ENCODE measurements around the gene RMI2.

The RMI2 gene

GRCh38 chr16:11310634-11310977 is 34.7 kb upstream of the RMI2 start:
- DNase-seq (ENCODE audit: low read depth): no peak

- DNase-seq (ENCODE audit: low read depth): no peak
These were observed 34.2 kb upstream of the RMI2 start for GRCh38 chr16:11310997-11311561.

DNA sequence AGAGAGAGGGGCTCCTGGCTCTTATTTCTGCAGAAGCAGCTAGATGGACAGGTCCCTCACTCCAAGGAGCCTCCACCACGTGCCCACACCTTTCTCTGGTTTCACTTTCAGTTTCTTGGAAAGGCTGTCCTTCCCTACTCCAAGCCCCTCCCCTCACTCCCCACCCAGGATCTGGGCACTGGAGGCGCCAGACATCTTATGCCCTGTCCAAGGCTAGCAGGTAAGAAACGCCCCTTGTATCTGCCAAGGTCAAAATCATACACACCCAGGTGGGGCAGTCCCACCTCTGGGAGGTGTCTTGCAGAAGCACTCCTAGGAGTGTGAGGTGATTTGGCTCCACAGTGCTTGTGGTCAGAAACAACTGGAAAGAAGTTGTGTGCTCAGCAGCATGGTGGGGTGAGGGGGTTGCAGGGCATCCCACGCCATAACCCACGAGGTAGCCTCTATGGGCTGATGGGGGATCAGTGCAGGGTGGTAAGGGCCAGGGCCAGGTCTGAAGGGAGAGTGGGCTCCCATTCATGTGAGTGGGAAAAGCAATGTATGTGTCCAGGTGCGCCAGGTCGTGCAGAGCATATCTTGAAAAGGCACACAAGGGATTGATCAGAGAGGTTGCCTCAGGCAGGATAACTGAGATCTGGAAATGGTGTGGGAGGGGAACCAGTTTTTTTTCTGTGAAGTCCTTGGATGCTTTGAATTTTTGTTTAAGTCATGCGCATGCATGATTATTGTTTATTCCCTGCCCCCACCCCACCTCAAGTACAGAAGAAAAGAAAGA is 32.4 kb upstream of the RMI2 start:
- DNase-seq (ENCODE audit: low read depth): no peak

DNA sequence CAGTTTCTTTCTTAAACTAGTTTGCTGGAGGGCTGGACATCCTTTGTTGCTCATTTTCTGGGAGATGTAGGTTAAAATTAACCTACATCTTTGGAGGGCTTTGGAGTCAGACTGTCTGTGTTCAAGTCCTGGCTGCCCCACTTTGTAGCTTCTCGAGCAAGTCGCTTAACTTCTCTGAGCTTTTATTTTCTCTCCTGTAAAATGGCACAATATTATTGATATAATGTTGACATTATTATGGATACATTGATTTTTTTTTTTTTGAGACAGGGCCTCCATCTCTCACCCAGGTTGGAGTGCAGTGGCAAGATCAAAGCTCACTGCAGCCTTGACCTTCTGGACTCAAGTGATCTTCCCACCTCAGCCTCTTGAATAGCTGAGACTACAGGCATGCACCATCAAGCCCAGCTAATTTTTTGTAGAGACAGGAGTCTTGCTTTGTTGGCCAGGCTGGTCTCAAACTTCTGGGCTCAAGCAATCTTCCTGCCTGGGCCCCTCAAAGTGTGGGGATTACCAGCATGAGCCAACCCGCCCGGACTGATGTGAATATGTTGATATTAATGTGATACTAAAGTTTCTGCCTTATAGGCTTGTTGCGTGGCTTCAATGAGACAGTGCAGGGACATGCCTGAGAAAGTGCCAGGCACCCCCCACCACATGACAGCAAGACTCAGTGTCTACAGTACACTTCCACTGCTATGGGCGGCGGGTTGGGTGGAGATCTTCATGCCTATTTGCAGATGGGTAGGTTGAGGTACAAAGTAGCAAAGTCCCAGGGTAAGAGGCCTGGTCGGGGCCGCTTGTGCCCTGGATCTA is 31.6 kb upstream of the RMI2 start:
- no peak for DNase-seq (ENCODE audit: low read depth)

GRCh38 chr16:11314309-11314894 is 30.9 kb upstream of the RMI2 start:
- no peak for DNase-seq (ENCODE audit: low read depth)

DNA sequence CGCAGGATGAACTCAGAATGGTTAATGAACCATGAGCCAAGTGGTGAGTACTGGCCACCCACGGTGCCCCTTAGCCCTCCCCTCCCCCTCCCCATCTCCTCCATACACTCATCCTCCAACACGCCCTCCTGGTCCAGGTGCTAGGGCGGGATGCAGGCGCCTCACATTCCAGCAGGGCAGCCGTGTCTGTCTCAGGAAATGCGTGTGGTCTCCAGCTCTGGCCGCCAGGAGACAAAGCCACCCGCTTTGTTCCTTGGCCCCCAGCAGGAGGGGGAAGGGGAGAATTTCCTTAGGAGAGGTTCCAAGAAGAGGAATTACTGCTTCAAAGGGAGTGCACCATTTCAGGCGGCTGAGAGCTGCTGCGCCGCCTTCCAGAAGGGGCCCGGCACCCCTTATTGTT is 29.7 kb upstream of the RMI2 start:
- no peak for DNase-seq (ENCODE audit: low read depth)

- no peak for DNase-seq (ENCODE audit: low read depth)
These were observed 28.8 kb upstream of the RMI2 start for GRCh38 chr16:11316331-11317015.

GRCh38 chr16:11318817-11319216 is 26.4 kb upstream of the RMI2 start:
- no peak for DNase-seq (ENCODE audit: low read depth)

GRCh38 chr16:11319529-11320146 is 25.6 kb upstream of the RMI2 start:
- DNase-seq (ENCODE audit: low read depth): no peak

DNA sequence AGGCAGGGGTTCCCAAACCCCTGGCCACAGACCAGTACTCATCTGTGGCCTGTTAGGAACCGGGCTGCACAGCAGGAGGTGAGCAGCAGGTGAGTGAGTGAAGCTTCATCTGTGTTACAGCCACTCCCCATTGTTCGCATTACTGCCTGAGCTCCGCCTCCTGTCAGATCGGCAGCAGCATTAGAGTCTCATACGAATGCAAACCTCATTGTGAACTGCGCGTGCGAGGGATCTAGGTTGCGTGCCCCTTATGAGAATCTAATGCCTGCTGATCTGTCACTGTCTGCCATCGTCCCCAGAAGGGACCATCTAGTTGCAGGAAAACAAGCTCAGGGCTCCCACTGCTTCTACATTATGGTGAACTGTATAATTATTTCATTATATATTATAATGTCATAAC is 25.1 kb upstream of the RMI2 start:
- no peak for DNase-seq (ENCODE audit: low read depth)

DNA sequence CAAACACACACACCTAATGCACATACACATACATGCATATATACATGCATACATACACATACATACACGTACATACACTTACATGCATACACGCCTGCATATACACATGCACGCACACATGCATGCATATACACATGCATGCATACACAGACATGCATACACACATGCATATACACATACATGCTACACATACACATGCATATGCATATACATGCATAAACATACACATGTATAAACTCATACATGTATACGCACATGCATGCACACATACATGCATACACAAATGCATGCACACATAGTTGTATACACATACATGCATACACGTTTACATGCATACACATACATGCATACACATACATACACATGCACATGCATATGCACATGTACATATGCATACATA is 23.6 kb upstream of the RMI2 start:
- no peak for DNase-seq (ENCODE audit: low read depth)

DNA sequence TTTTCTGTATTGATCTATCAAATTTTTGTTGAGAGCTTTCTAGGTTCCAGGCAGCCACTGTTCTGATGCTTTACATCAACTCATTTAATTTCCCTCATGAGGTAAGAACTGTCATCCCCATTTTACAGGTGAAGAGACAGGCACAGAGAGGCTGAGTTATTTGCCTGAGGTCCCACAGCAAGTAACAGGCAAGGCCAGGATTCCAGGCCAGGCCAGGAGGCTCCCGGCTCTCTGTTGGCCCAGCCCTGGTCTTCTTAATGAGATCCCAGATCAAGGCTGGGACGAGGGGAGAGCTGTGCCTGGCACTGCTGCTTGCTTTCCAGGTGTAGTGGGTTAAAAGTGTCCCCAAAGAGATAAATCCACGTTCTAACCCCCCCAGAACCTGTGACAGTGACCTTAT is 22.4 kb upstream of the RMI2 start:
- DNase-seq (ENCODE audit: low read depth): no peak

- DNase-seq (ENCODE audit: low read depth): no peak
These were observed 21.5 kb upstream of the RMI2 start for GRCh38 chr16:11323551-11324336.

- DNase-seq (ENCODE audit: low read depth): no peak
These were observed 19.7 kb upstream of the RMI2 start for GRCh38 chr16:11325404-11326083.

DNA sequence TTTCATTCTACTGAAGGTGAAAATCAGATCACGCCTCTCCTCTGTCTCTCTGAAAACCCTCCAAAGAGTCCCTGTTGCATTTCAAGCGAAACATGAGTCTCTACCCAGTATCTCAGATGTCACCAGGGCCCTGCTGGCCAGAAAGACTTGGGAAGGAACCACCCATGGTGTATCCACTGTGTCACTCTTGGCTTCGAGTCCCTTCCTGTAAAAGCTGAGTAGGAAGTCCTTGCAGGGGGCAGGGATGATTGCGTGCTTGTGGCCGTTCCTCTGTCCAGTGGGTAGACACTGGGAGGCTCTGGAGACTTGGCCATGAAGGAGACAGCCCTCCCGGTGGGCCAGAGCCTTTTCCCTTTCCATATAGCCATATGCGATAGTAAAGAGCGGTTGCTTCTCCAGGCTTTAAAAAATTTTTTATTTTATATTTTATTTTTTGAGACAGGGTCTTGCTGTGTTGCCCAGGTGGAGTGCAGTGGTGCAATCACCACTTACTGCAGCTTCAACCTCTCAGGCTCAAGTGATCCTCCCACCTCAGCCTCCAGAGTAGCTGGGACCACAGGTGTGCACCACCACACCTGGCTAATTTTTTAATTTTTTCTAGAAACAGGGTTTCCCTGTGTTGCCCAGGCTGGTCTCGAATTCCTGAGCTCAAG is 19.0 kb upstream of the RMI2 start:
- no peak for DNase-seq (ENCODE audit: low read depth)

DNA sequence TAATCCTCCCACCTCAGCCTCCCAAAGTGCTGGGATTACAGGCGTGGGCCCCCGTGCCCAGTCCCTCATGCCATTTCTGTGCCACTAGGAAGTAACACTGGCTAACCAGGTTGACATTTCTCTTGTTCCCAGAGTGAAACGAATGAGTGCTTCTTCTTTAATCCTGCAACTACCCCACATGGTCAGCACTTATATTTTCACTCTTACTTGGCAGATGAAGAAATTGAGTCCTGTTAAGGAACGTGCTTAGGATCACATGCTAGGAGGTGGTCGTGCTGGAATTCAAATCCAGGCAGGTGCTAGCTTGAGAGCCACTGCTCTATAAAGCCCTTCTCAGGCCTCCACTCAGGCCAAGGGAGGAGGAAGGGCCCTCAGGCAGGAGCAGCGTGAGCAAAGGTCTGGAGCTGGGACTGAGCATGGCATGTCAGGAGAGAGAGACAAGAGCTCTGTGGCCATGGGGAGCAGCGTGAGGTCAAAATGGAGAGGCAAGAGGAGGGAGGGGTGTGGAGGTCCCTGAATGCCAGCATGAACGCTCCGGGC is 18.5 kb upstream of the RMI2 start:
- DNase-seq (ENCODE audit: low read depth): no peak

- no peak for DNase-seq (ENCODE audit: low read depth)
These were observed 17.7 kb upstream of the RMI2 start for GRCh38 chr16:11327277-11328171.

Measured in GM04503 (cell line).